Osteoblast (primary cell): ENCODE measurements around the gene MTCH1. TPM values are rescaled to one million over a fixed set of nuclear protein-coding genes. Genes with fewer than 3 reads are reported as not detected.

ENCODE experiments used
- DNase-seq: peaks from one replicate; pipeline ENCODE4 v3.0.0; 2011; ENCODE audit warnings: low spot score, mixed read lengths; ENCODE audit not compliant: insufficient read length; ENCODE audit errors: missing footprints
- H2AFZ ChIP-seq: 2 replicates; pipeline ENCODE4 v1.6.0; 2011; ENCODE audit warnings: mild to moderate bottlenecking, low read length
- H3K27ac ChIP-seq: 2 replicates; pipeline ENCODE4 v1.5.1; 2011; ENCODE audit warnings: mild to moderate bottlenecking, low read depth, low read length, moderate library complexity
- H3K27me3 ChIP-seq: 2 replicates; pipeline ENCODE4 v1.6.0; 2012; ENCODE audit warnings: mild to moderate bottlenecking, control low read depth, inconsistent platforms, low read length, moderate library complexity; ENCODE audit not compliant: insufficient read depth
- H3K36me3 ChIP-seq: 2 replicates; pipeline ENCODE4 v1.5.1; 2011; ENCODE audit warnings: mild to moderate bottlenecking, low read length, control low read depth, moderate library complexity; ENCODE audit not compliant: insufficient read depth
- H3K4me1 ChIP-seq: 2 replicates; pipeline ENCODE4 v1.5.1; 2011; ENCODE audit warnings: mild to moderate bottlenecking, low read length, control low read depth, moderate library complexity; ENCODE audit not compliant: insufficient read depth
- H3K4me2 ChIP-seq: 2 replicates; pipeline ENCODE4 v1.6.0; 2011; ENCODE audit warnings: mild to moderate bottlenecking, low read length; ENCODE audit not compliant: insufficient read depth
- H3K4me3 ChIP-seq: fragments of 200-600 bp; sonication (generic); 3 replicates; pipeline ENCODE4 v1.5.1; 2012; ENCODE audit warnings: mild to moderate bottlenecking, low read length, inconsistent platforms; ENCODE audit not compliant: insufficient read depth
- H3K79me2 ChIP-seq: 2 replicates; pipeline ENCODE4 v1.6.0; 2012; ENCODE audit warnings: mild to moderate bottlenecking, low read length, control low read depth, inconsistent platforms; ENCODE audit not compliant: insufficient read depth
- H3K9me3 ChIP-seq: 2 replicates; pipeline ENCODE4 v1.5.1; 2011; ENCODE audit warnings: low read depth, low read length, control low read depth
- H4K20me1 ChIP-seq: 2 replicates; pipeline ENCODE4 v1.6.0; 2012; ENCODE audit warnings: mild to moderate bottlenecking, low read length, control low read depth; ENCODE audit not compliant: insufficient read depth
- CTCF ChIP-seq: IDR thresholded peaks from 2 replicates; pipeline ENCODE4 v1.5.1; 2011; ENCODE audit warnings: mild to moderate bottlenecking, low read depth, low read length, moderate library complexity; ENCODE audit errors: extremely low read depth
- total RNA-seq: library from RNA; depleted of rRNA; stranded (reverse); fragments of >200 nt; gene quantifications from 2 replicates; pipeline ENCODE4 v1.2.3, GENCODE V29; 2012

Gene MTCH1
- total RNA-seq, 1 donor: 185 TPM

GRCh38 chr6:36924778-36925374 is 61.1 kb downstream of the MTCH1 start:
- TF ChIP-seq CTCF: no peak
- Histone ChIP-seq H3K4me3 (no peak overlapping the region), H3K27ac (no peak overlapping the region), H3K4me1 (peaks cover 41% of the 10 kb centered on the region), H4K20me1 (no peaks in the 10 kb centered on the region), H3K36me3 (peaks cover 33% of the 10 kb centered on the region), H3K79me2 (no peaks in the 10 kb centered on the region), H2AFZ (no peak overlapping the region), H3K4me2 (no peak overlapping the region), H3K9me3 (no peaks in the 10 kb centered on the region), H3K27me3 (no peaks in the 10 kb centered on the region)
- no peak for DNase-seq

GRCh38 chr6:36924131-36924530 is 61.9 kb downstream of the MTCH1 start:
- Histone ChIP-seq H3K36me3 (peaks cover 37% of the 10 kb centered on the region), H3K9me3 (no peaks in the 10 kb centered on the region), H3K79me2 (no peaks in the 10 kb centered on the region), H3K4me1 (peaks cover 41% of the 10 kb centered on the region), H4K20me1 (no peaks in the 10 kb centered on the region), H3K4me3 (no peak overlapping the region), H2AFZ (no peak overlapping the region), H3K27ac (no peak overlapping the region), H3K27me3 (no peaks in the 10 kb centered on the region), H3K4me2 (no peak overlapping the region)
- no peak for DNase-seq
- TF ChIP-seq CTCF: no peak

- Histone ChIP-seq H3K9me3 (no peaks in the 10 kb centered on the region), H4K20me1 (peaks cover 6% of the 10 kb centered on the region), H3K4me3 (no peak overlapping the region), H3K36me3 (peaks cover 45% of the 10 kb centered on the region), H3K4me1 (peaks cover 60% of the 10 kb centered on the region), H3K27ac (no peak overlapping the region), H3K4me2 (no peak overlapping the region), H2AFZ (no peak overlapping the region), H3K27me3 (no peaks in the 10 kb centered on the region), H3K79me2 (no peaks in the 10 kb centered on the region)
- no peak for TF ChIP-seq CTCF
- DNase-seq: no peak
These were observed 65.5 kb downstream of the MTCH1 start for GRCh38 chr6:36920546-36920945.

- peaks cover 6% of the 10 kb centered on the region for H4K20me1 ChIP-seq
- H3K79me2 ChIP-seq: no peaks in the 10 kb centered on the region
- H3K27me3 ChIP-seq: no peaks in the 10 kb centered on the region
- no peak for TF ChIP-seq CTCF
- no peak overlapping the region for H2AFZ ChIP-seq
- H3K4me3 ChIP-seq: no peak overlapping the region
- H3K9me3 ChIP-seq: no peaks in the 10 kb centered on the region
- H3K36me3 ChIP-seq: peaks cover 44% of the 10 kb centered on the region
- DNase-seq: no peak
- no peak overlapping the region for H3K4me2 ChIP-seq
- peaks cover 61% of the 10 kb centered on the region for H3K4me1 ChIP-seq
- H3K27ac ChIP-seq: no peak overlapping the region
These were observed 65.9 kb downstream of the MTCH1 start for GRCh38 chr6:36920049-36920448.

Other genes starting within 250 kb of the MTCH1 start
- under 0.01 TPM in 1 of 2 replicates, not detected in the other for gene CPNE5, start 146.8 kb downstream of the MTCH1 start, total RNA-seq
- gene PPIL1, start 111.4 kb downstream of the MTCH1 start, total RNA-seq: 9.8 and 10.9 TPM in 2 replicates
- gene C6orf89, start 100.2 kb downstream of the MTCH1 start, total RNA-seq: 59.0 and 60.1 TPM in 2 replicates
- 1.8 TPM in 2 replicates for gene PI16, start 31.5 kb downstream of the MTCH1 start, total RNA-seq
- gene FGD2, start 19.5 kb upstream of the MTCH1 start, total RNA-seq: under 0.01 TPM in 2 replicates
- gene PIM1, start 184.0 kb upstream of the MTCH1 start, total RNA-seq: 14.8 and 16.2 TPM in 2 replicates